GM18873 (cell line): ENCODE data around the gene LAMA2.

Experiments used
- ATAC-seq: cut with Tn5 transposase; IDR thresholded peaks from one replicate; pipeline ENCODE4 v1.9.1; 2021; ENCODE audit warnings: mild to moderate bottlenecking, moderate library complexity, moderate number of reproducible peaks; ENCODE audit not compliant: unreplicated experiment, low FRiP score

The LAMA2 gene

DNA sequence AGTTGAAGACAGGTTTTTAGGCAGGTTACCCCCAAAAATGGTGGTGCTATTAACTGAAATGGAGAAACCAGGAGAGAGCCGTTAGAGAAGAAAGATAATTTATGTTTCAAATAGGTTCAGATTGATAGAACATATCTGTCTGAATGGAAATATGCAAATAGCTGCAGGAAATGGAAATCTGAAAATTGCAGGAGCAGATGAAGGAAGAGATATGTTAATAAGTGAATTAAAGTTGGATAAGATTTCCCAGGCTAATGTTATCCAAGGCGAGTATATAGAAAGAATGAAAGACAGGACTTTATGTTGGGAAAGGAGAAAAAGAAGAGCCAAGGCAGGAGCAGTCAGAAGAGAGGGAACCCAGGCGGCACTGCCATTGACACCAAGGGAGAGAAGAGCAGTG lies 461.4 kb downstream of the LAMA2 start:
- ATAC-seq: no peak

DNA sequence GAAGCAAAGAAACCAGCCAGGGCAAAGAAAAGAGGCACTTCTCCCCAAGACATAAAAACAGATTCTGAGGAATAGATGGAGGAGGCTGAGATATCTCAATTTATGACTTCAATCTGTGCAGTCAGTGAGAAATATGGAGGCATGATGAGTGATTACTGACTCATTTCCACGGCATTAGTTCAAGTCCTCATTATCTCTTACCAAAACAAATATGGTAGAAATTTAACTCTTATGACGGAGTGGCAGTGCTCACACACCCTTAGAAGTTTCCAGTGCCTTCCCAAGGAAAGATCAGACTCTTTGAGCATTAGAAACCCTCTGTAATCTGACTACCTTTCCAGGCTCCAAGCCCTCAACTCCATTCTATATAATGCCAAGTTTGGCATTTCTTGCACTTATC lies 463.0 kb downstream of the LAMA2 start:
- no peak for ATAC-seq

DNA sequence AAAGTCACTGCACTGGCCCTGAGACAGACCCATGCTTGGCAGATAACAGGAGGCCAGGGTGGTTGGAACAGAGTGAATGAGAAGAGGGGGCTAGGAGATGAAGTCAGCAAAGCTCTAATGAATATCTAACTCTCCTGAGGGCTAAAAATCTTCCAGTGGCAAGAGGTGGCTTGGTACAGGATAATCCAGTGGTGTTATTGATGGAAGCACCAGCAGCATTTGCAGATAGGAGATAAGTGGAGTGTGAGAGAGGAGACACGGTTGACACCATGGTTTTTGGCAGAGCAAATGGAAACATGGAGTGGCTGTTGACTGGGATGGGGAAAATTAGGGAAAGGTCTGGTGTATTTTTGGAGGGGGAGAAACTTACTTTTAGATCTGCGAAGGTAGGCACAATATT lies 464.0 kb downstream of the LAMA2 start:
- ATAC-seq: no peak

DNA sequence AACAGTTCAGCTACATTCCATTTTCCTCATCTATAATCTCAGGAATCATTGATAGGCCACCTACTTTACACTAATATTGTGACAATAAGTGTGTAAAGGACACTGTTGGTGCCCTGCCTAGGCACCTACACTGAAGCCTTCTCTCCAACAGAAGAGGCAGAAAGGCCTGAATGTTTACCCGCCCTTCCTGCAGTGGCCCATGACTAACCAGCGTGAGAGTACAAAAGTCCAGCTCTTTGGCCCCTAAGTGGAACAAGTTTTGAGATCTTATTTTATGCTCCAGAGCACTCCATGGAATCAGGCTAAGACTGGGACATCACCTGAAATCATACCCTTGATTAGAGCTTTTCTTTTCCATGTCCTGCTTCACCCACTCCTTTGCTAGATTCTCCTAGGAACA lies 467.3 kb downstream of the LAMA2 start:
- ATAC-seq: no peak

DNA sequence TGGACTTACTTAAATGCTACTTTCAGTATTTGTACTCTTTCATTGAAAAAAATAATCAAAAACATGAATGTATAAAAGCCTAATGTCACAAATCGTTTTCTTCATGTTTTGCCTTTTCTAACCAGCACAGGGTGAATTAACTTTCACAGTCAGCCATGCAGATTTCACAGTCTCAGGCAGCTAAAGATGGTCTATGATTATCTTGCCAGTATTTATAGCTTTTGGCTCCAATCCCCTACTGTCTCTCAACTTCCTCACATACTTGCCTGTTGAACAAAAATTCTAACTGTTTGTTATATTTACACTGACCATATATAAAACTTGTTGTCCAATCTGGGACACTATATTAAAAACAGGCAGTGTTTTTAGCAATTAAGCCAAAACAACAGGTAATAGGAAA lies 468.9 kb downstream of the LAMA2 start:
- no peak for ATAC-seq

DNA sequence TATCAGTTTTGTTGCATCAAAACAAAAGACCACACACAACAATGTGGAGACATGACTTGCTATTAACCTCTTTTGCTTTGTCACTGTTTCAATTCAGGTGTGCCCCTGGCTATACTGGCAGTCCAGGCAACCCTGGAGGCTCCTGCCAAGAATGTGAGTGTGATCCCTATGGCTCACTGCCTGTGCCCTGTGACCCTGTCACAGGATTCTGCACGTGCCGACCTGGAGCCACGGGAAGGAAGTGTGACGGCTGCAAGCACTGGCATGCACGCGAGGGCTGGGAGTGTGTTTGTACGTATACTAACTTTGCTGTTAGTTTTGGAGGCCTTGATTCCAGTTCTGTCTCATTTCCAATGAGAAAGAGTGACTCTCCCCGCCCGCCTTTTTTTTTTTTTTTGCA lies 470.1 kb downstream of the LAMA2 start:
- ATAC-seq: no peak

DNA sequence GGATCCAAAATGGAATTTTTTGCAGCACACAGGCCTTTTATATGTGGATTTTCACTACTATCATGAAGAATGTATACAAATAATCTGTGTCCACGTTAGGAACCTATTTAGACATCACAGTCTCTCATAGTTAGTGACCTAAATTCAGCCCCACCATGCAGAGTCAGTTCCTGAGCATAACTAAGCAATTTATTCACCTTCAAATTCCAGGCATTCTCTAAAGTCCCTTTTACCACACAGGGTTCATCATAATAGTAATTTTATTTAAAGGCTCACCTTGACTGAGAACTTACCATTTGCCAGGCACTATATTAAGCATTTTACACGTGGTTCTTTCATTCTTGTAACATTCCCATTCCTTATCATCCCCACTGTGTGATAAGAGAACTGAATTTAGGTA lies 473.2 kb downstream of the LAMA2 start:
- ATAC-seq: no peak

DNA sequence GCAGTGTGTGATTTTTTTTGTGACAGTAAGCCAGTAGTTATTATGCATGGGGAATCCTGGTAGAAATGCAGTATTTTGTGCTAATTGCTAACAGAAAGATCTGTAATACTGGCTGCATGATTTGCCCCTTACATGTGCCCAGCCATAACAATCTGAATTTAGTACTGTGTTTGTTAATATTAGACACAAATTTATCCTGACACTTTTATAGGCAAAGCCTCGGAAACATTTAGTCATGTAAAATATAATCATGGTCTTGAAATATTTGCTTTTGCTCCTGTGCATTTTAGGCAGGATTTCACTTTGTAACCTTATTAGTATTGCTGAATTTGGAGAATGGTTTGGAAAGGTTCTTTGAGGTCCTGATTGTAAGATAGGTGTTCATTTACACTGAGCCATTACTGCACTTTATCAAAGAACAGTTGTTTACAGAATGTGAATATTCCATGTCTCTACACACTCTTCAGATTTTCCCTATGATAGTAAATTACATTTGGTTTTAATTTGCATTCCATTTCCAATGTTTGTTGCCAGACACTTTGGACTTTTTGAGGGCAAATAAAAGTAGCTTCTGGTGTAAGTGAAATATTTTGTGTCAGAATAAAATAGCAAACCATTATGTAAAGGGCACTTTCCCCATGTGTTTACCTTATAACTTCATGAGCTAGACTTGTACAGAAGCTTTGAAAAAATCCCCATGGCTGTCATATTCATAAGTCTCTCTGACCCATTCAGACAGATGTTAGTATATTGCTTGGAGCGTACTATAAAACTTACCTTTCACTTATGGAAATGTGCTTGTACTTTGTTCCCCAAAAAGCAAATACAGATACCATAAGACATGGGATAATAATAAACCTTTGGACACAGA lies 477.1 kb downstream of the LAMA2 start:
- no peak for ATAC-seq

DNA sequence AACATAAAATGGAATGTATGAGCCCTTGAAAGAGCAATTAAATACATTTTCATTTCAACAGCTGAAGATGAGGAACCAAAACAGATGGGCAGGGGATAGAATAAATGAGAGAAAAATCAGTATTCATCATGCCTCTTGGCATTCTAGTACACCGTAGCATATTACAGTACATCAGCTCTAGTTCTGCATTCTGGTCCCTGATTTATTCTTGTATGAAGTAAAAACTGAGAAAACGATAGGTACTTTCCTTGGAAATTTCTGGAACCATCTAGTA lies 477.7 kb downstream of the LAMA2 start:
- no peak for ATAC-seq

DNA sequence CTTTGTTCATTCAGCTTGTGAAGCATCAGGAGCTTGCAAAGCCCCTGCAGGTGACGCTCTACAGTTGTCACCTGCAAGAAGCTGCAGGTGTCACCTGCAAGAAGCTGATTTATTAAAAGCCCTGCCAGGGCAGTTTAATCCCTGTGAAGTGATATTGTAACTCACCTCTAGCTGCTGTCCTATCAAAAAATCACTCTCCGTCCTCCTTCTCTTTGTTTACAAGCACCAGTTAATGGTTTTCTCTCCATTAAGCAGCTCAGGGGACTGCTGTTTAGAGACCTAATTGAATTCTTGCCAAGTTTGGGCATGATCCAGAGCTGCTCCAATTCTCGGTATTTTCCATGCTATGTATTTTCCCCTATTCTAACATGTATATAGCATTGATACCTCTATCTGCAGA lies 481.1 kb downstream of the LAMA2 start:
- no peak for ATAC-seq

DNA sequence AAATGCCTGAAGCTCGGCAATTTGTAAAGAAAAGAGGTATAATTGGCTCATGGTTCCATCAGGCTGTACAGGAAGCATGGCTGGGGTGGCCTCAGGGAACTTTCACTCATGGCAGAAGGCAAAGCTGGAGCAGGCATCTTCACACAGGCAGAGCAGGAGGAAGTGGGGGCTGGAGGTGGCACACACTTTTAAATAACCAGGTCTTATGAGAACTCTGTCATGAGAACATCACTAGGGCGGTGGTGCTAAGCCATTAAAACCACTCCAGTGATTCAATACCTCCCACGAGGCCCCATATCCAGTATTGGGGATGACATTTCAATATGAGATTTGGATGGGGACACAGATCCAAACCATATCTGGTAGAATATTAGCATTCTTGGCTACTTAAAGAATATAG lies 481.8 kb downstream of the LAMA2 start:
- ATAC-seq: no peak

DNA sequence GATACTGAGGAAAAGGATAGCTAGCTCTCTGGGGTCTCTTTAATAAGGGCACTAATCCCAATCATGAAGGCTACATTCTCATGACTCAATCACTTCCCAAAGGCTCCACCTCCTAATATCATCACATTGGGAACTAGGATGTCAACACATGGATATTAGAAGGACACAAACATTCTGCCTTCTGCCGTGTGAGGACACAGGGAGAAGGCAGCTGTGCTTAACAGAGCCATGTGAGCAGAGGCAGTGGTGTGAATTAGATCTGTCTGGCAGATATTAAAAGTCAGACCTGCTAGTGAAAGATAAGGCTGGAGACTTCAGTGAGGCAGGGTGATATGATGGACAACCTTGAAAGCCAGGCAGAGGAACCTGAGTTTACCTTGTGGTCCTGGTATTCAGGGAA lies 485.1 kb downstream of the LAMA2 start:
- no peak for ATAC-seq

DNA sequence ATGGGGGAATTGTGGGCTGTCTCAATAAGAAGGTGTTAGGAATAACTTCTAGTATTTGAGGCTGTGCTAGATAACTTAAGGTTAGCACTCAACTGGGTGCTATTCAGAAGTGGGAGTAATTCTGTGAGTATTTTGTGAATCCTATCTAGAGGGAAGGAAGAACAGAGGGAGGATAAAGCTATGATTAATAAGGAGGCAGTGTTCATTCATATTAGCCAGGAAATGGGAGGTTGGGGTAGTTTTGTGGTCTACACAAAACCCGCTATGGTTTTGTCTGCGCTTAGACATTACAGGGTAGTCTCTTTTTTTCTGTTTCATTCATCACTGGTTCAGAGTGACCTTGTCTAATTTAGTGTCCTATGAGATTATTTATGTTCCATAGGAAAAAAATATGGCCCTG lies 486.0 kb downstream of the LAMA2 start:
- ATAC-seq: no peak

DNA sequence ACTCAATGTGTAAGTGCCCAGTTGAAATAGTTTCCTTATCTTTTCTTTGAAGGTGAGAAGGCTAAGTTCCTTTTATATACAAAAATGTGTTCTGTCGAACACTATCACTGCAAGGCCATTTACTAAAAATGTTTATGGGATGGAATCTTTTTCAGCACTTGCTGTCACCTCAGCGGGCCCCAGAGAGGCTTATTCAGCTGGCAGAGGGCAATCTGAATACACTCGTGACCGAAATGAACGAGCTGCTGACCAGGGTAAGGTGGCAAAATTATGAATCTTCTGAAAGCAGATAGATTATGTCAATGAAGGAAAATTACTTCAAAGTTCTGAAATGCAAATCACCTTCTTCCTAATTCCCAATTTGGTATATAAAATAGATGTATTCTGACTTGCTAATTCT lies 486.8 kb downstream of the LAMA2 start:
- ATAC-seq: no peak

DNA sequence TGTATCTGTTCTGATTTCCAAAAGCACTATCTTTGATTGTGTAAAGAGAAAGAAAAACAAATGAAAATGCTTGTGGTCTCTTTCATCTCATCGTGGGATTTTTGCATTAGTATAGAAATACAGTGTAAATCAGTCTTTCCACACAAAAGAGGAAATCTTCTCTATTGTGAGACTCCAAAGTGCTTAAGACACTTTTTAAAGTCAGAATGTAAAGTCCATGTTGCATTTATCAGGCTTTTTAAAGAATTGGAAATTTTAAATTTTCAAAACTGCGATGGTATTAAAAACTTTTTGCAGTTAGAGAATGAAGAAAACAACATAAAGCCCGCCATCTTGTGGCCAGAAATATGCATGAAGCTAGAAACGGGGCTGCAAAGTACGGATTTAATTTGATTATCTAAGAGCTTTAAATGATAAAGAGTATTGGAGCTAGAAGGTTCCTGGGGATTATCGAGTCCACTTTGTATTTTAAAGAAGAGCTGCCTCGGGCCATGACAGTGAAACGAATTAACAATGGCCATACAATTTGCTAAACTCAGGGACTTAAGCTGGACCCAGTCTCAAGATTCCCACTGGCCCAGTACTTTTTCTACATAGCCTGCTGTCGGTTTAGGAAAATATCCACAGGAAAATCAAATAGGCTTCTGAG lies 487.5 kb downstream of the LAMA2 start:
- no peak for ATAC-seq

DNA sequence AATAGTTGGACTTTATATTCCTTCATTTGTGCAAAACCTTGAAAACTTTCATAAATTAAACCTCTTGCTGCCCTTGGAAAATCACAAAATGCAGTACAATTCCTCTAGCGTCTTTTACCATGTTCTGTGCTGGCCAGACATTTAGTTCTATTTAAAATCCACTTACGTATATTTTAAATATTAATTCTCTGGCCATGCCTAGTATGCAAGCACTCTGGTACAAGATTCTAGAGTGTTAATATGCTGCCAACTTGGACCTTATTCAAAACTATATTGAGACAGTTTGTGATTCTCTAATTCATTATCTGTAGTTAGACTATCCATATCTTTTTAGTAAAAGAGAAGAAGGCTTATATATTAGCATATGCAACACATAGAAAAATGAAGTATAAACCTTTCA lies 498.9 kb downstream of the LAMA2 start:
- ATAC-seq: no peak

DNA sequence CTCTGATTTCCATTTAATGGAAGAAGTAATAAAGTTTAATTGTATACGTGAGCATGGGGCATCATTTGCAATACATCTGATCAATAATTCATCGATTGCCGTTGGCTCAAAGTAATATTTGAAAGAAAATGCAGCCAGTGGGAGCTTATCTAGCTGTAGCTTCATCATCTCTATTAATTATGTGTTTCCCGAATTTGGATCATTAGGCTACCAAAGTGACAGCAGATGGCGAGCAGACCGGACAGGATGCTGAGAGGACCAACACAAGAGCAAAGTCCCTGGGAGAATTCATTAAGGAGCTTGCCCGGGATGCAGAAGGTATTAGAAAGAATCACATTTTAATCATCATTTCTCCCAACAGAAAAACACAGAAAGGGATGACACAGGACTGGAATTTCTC lies 500.0 kb downstream of the LAMA2 start:
- no peak for ATAC-seq

DNA sequence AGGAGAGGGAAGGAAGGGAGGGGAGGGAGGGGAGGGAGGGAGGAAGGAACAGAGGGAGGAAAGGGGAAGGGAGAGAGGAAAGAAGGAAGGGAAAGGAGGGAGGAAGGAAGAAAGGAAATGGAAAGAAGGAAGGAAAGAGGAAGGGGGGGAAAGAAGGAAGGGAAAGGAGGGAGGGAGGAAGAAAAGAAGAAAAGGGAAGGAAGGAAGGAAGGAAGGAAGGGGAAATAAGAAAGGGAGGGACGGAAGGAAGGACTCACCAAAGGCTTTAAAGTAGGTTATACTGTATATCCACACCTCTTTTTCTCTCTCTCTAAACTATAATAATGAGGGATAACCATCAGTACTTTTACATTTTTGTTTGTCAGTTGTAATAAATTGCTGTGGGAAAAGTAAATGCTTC lies 502.2 kb downstream of the LAMA2 start:
- ATAC-seq: no peak

DNA sequence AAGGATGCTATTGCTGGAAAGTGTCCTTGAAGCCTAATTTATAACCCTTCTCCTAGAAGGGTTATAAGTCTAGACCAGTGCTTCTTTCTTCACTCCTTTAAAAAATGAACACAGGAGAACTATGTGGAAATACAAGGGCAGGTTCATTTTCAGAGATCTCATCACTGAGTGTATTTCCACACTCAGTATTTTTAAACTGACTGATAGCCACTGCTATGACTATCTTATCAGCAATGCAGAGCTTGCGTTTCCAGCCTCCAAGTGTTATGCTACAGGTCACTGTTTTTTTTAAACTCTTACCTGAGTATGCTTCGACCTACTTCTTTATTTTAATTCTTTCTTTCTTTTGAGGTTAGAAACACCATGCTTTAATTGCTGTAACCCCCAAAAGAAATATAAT lies 508.0 kb downstream of the LAMA2 start:
- no peak for ATAC-seq

DNA sequence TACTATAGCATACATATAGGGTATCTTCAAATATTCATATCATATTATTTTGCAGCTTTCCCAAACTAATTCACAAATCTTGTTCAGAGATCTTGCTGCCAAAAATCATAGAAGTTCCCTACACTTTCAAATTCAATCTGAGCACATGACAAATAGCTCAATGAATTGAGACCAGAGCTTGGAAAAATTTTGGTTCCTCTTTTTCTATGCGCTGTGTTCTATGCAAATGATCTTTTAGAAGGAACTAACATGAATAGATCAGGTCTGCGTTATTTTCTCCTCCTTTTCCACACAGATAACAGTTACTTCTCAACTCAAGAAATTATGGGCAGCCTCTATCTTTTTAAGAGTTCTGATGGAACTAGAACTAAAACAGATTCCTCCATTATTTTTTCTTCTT lies 510.7 kb downstream of the LAMA2 start:
- ATAC-seq: no peak

DNA sequence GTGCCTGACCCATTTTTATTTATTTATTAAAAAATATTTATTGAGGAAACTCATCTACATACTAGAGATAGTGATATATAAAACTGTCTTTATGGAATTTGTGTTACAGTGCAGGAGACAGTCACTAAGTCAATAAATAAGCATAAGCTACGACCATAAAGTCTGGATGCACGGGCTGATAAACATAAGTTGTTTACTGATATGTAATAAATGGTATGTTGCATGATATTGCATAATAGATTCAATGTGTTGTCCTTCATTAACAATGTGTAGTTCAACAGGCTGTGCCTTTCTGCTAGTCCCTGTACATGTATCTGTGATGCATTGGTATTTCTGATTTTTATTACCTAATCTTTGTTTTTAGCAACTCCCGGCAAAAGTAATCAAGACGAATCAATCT lies 515.8 kb downstream of the LAMA2 start:
- ATAC-seq: no peak

DNA sequence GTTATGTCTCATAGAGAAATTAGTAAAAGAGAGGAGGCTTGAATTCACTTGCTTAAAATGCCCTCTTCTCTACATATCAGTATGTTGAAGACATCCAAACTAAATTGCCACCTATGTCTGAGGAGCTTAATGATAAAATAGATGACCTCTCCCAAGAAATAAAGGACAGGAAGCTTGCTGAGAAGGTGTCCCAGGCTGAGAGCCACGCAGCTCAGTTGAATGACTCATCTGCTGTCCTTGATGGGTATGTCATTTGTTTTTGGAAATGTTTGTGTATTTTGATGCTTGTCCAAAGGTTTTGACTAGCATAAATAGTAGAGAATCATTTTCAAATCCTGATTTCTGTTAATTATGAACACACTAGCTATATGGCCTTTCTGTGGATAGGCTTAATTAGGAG lies 519.3 kb downstream of the LAMA2 start:
- no peak for ATAC-seq

DNA sequence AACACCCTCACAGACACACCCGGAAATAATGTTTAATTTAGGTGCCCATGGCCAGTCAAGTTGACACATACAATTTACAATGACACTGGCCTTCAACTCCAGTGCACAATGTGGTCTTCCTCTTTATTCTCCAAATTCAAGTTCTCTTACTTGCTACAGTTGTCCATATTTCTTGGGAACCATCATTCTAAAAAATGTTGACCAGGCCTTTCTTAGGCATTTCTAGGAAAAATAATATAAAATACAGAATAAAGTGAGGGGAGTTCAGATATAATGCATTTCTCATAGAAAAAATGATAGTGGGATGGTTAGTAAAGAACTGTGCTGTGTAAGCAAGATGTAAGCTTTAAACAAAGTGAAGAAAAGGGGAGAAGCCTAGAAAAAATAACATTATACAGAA lies 528.2 kb downstream of the LAMA2 start:
- ATAC-seq: no peak
